ENCODE measurements around the gene CAPN2.

DNA sequence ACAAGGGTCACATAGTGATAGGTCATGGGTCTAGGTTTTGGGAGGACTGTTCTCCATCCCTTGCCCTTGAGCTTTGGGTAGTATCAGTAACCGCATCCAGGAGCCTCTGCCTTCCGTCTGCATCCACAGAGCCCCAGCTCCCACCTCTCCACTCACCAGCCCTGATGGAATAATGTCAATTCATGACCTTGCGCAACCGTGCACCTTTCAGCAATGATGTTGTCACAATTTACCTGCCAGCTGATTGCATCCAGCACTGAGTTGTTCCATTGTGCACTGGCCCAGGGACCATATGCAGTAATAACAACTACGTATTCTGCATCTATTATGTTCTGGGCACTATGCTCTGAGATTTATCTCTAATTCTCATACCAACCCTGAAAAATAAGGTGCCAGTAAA is 48.2 kb upstream of the CAPN2 start:
- TF ChIP-seq, protein P1, sequence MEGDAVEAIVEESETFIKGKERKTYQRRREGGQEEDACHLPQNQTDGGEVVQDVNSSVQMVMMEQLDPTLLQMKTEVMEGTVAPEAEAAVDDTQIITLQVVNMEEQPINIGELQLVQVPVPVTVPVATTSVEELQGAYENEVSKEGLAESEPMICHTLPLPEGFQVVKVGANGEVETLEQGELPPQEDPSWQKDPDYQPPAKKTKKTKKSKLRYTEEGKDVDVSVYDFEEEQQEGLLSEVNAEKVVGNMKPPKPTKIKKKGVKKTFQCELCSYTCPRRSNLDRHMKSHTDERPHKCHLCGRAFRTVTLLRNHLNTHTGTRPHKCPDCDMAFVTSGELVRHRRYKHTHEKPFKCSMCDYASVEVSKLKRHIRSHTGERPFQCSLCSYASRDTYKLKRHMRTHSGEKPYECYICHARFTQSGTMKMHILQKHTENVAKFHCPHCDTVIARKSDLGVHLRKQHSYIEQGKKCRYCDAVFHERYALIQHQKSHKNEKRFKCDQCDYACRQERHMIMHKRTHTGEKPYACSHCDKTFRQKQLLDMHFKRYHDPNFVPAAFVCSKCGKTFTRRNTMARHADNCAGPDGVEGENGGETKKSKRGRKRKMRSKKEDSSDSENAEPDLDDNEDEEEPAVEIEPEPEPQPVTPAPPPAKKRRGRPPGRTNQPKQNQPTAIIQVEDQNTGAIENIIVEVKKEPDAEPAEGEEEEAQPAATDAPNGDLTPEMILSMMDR (IDR thresholded peaks at IDR 0.05), result no peak
- TF ChIP-seq POLR2A (IDR thresholded peaks at IDR 0.05), result no peak

All from testis (tissue), 2 donors.